Stimulated activated CD4-positive, alpha-beta T cell treated with anti-CD3 and anti-CD28 coated beads, Interleukin-4, amount 100 ng/mL, for 4 hours (primary cell): ENCODE data around the gene PCNX1.
"Not testable (repeated sequence)": the region's sequence is repeated elsewhere in the genome, so short reads cannot be mapped to it uniquely, and the experiment has no call there.

Experiments
- DNase-seq, 2 experiments: peaks; one replicate each; pipeline ENCODE4 v3.0.0-alpha.2; 2020

The PCNX1 gene

DNA sequence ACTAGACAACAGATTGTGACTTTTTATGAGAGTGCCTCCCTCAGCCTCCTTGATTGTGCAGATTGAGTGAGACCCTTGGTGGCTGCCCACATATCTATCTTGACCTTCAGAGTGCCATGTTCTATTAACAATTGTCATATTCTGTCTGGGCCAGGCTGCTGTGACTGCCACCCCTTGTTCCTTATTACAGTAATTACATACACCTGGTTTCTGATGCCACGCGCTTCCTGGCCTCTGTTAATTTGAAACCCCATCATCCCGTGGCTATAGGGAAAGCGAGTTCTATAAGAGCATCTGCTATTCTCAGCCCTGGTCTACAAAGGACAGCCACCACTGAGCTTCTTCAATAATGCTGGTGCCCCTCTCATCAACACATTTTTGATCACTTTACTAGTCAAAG lies 228.7 kb downstream of the PCNX1 start:
- no peak for DNase-seq

DNA sequence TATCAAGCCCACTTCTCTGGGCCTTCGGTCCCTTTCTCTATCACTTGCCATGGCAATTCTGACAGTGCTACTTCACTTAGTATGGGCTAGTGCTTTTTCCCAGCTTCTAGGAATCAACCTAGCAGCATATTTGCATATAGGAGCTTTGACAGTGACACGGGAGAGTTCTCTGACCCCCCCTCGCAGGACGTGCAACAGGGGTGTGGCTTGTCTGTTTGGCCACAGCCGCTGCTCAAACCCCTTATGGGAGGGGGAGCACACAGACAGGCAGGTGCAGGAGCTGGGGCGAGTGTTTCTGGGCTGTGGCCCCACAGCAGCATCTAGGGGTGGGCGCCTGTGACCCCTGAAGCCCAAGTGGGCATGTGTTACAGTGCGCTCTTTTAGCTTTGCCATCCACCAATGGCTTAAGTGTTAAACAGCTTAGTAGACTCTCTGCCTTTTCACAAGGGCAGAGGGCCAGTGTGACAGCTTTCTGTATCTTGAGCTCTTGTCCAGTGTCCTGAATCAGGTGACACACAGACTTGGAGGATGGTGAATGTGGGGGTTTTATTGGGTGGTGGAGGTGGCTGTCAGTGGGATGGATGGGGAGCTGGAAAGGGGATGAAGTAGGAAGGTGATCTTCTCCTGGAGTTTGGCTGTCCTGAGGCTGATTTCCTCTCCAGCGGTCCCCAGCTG lies 229.3 kb downstream of the PCNX1 start:
- no peak for DNase-seq

DNA sequence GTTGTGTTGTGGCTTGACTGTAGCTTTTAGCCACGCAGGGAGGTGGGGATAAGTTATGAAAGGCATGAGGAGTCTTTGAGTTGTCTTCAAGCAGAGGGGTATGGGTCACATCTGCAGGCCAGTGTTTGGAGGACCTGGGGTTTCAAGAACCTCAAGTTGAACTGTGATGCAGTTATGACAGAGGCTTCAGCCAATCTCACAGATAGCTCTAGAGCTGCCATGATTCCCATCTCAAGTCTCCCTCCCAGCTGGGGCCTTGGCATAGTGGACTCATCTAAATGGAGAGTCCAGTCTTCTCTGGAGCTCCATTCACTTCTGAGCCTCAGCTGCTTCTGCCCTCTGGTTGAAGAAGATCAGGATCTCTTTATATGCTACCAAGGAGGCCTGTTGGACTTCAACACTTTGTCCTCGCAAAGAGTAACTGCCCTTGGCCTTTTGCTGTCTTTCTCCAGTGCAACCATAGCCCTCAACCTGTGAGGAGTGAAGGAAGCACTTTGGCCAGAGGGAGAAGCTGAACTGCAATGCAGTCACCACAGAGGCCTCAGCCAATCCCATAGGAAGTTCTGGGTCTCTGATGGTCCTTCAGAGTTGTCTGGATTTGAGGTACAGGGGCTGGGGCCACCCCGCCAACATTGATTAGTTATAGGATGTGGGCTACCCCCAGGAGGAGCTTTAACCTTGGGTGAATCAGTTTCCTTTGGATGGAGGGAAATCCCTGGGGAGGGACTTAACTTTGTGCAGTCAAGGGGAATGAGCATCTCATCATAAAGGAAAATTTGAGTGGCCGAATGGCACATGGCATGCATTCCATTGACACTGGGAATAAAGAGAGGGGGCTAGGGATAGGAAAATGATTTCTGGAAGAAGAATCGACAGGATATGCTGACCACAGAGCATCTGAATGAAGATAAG lies 230.5 kb downstream of the PCNX1 start:
- DNase-seq: no peak

DNA sequence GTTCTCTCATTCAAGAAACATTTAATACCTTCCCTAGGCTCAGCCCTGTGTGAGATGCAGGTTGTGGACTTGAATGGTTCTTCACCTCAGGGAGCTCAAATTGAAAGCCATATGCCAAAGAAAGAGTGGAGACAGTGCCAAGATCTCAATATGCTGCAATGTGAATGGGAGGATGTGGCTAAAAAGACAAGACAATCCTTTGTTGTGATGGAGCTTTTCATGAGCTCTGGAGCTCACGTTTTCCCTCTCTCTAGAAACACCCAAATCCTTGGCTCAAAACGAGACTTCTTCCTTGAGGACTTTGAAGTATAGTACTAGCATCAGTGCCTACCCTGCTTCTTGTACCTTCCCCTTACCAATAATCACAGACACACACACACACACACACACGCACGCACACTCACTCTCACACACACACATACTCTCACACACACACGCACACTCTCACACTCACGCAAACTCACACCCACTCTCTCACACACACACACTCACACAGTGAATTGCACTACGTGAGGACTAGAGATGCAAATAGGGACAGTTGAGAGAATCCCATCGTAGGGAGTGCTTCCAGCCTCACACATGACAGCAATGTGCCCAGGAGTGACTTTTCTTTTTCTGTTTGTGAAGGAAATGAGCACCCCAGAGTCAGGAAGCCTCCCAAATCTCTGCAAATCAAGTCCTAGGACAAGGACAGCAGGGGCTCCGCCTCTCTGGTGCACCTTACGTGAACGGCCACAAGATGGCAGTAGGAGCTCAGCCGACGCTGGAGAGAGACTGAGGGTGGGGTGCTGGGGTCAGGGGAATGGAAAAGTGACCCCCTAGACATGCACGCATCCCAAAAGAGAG lies 231.4 kb downstream of the PCNX1 start:
- peak; percentile 39 to 58 for DNase-seq

DNA sequence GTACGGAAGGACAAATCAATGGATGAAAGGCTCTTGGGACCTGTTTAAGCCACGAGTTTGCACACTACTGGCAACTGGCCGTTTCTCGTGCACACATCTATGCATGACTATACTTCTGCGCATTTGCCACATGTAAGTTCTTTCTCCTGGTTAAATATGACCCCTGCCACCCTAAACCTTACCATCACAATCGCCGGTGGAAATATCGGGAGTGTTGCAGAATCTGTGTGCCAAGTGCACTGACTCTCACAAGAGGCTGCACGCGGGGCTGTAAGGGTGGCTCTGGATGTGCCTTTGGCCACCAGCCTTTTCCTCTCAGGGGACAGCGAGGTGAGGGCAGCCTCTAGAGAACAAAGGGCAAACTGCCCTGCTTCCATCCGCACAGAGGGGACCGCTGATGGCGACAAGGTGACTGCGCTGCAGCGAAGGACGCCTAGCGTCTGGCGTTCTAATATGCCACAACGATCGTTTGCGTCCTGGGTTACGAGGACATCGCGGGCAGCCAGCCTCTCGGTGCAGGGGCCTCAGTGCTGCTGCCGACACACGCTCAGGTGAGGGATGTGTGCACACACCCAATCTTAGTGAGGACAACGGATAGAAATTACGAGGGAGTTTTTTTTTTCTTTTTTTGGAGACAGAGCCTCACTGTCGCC lies 232.2 kb downstream of the PCNX1 start:
- DNase-seq: no peak

DNA sequence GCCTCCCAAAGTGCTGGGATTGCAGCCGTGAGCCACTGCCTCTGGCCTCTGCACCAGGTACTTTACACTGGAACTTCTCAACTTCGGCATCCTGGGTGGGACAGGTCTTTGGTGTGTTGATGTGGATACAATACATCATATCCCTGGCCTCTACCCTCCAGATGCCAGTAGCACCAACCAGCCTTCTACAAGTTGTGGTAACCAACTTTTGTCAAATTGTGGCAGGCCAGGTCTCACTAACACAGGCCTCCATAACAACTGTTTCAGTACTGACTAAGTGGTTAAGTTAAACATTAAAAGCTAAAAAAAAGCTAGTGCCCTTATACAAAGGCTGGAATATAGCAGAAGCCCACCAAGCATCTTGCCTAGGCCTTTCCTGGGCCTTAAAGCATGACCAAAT lies 232.9 kb downstream of the PCNX1 start:
- DNase-seq: no peak

DNA sequence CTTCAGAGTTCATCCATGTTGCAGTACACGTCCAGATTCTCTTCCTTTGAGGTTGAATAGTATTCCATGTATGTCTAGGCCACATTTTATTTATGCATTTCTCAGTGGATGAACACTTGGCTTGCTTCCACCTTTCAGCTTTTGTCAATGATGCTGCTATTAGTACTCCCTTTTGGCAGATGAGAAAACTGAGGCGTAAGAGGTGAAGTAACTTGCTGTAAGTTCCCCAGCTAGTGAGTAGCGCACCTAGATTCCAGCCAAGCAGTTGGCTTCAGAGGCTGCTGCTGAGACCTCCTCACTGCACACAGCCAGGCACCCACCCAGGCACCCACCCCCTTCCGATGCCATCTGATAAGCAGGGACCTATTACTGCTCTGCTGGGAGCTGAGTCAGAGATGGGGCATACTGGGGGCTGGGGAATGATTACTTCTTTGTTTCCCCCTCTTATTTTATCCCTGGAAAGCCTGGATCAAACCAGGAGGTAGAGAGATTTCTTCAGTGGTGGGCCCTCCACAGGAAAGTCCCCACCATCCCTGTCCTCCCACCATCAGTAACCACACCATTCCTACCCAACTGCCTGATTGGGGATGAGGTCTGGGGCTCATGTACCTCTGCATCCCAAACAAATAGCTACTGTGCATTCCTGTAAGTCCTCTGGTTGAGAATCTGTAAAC lies 234.6 kb downstream of the PCNX1 start:
- DNase-seq: no peak

DNA sequence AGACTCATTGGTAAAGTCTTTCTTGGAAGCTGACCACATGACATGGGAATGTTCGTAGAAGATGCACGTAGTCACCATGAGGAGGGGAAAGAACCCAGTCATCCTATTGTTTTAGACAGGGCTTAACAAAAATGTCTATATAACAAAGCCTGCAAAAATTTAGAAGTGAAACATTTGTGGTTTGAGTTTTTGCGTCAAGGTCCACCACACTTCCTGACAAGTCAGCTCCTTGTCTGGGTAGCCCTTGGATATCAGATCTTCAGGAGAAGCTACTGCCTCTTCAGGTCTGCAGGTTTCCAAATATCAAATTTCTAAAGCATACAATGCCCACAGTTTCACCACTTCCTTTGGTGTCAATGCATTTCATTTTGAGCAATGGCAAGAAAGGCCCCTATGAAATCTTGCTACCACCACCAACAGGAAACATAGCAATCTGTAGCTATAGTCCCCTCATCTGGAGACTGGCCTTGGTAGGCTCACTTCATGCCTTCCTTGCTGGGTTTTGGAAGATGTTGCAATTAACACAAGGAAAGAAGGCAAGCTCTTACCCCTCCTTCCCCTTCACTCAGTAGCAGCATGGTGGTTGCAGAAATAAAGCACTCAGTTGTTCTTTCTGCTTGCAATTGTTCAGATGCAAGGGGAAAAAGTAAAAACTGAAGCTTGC lies 235.2 kb downstream of the PCNX1 start:
- DNase-seq: no peak

DNA sequence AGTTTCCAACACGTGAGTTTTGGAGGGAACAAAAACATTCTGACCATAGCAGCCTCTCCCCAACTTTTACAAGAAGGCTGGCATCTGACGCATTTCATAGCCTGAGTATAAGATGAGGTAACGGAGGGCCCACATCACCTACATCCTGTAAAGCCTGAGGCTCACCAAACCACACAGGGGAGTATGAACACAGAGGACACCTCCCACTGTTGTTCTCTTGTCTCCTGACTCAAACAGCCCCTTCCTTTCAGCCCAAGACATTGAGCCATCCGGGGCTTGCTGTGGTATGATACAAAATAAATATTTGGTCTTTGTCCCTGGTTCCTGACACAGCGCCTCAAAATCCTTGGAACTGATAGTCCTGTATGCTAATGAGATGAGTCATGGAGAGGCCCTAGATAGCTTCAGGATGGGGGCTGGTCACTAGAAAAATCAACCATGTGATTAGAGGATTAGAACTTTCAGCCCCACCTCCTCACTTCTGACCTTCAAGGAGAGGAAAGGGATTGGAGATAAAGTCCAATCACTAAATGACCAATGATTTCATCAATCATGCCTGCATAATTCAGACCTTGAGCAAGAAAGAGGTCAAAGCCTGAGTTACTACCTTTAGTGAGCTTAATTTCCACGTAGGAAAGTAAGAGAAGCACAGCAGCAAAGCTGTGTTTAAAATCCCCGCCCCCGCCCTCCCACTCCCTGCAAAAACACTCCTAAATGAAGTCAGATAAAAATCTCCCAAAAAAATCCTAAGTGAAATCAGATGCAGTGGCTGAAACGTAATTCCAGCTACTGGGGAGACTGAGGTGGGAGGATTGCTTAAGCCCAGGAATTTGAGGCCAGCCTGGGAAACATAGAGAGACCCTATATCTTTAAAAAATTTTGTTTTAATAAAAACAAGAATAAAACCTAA lies 236.4 kb downstream of the PCNX1 start:
- no peak for DNase-seq

DNA sequence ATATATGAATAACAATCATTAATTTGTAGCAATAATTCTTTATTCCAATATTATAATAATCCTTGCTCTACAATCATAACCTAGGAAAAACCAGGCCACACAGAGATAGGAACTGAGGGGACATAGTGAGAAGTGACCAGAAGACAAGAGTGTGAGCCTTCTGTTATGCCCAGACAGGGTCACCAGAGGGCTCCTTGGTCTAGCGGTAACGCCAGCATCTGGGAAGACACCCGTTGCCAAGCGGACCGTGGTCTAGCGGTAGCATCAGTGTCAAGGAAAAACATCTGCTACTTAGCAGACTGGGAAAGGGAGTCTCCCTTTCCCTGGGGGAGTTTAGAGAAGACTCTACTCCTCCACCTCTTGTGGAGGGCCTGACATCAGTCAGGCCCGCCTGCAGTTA lies 240.1 kb downstream of the PCNX1 start:
- DNase-seq: not testable (repeated sequence)

DNA sequence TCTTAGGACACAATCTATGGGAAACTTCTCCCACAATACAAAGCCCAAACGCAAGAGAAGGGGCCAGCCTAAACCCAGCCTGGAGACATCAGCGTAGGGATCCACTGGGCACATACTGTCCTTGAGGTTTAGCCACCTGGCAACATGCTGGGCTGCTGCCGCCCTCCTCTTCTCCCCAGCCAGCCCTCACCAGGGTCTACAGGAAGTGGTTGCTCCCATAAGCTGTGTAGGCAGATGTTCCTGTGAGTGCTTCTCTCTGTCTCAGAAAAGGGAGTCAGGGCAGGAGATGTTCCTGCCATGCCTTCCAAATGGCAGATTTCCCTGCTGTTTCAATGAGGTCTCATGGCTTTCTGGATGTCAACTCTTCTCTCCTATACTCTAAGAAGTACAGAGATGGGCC lies 241.4 kb downstream of the PCNX1 start:
- DNase-seq: no peak

DNA sequence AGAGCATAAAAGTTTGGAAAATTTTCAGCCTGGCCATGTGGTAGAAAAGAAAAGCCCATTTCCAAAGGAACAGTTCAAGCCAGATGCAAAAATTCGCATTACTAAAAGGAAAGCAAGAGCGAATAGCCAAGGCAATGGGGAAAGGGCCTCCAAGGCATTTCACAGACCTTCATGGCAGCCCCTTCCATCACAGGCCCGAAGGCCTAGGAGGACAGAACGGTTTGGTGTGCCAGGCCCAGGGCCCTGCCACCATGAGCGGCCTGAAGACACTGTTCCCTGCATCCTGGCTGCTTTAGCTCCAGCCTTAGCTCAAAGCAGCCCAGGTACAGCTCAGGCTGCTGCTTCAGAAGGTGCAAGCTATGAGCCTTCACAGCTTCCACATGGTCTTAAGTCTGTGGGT lies 243.5 kb downstream of the PCNX1 start:
- no peak for DNase-seq

DNA sequence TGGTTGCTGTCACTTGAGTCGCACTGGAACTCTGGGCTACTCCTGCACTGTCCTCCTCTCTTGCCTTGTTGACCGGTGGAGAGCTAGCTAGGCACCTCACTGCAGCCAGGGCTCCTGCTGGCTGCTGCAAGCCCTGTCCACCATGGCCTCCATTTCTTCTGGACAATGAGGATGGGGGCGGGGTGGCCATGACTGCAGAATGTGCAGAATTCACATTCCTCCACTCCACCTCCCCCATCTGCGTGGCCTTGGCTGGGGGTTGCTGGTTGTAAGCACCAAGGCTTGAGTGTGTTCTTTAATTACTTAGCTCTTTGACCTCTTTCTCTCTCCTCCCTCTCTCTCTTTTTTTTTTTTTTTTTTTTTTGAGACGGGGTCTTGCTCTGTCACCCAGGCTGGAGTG lies 248.5 kb downstream of the PCNX1 start:
- DNase-seq: no peak

DNA sequence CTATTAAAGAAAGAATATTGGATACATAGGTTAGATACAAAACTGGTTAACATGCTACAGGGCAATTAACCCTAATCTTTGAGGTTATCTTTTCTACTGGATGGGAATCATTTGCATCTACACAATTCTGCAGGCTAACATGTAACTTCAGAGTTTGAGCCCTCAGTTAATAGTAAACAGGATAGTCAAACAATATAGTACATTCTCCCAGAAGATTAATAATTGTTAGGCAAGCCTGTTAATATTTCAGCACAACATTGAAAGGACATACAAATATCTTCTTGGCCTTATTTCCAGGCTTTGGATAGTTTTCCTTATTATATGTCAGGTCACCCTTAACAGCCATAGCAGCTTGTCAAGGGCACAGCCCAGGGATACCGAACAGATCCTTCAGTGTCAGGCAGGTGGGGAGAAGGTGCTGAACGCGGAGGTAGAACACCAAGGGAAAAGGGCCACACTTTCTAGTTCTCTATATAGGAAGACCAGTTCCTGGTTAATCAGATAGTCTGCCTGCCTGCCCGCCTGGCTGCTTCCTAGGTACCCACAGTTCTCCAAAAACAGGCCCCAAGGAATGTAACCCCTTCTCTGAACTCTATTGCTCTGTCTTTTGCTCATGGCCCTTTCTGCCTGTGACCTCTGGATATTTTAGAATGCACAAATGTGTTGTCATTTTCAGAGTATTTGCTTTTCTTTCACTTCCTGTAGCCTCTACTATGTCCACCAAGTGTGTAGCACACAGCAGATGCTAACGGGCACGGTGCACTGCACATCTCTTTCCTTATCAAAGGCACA lies 256.0 kb downstream of the PCNX1 start:
- DNase-seq: no peak

DNA sequence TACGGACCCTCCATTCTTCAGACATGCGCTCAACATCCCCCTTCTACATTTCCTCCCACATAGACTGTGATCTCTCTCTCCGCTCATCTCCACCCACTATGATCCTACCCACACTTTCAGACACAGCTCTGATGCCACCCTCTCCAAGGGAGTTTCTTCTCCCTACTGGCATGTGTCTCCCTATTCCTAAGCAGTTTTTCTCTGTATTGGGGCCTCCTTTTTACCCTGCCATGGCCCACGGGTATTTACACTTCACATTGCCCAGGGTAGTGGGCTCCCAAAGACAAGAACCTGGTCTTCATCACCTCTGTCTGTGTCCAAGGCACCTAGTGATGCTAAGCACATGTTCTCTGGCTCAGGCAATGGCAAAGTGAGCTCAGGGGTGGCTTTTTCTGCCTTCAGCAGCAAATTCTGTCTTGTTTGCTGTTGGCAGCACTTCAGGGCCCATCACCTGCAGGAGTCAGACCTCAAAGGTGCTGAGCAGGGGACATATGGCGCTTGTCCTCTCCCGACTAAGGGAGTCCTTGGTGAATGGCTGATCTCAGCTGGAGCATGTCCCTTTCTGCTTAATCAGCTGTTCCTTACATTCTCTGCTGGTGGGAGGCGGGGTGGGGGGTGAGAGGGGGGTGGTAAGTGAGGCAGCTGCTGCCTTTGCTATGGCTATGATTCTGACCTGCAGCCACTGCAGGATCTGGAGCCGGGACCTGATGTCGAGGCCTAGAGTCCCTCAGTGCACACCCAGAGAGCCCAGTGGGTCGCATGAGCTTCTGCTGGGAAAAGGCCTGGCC lies 256.8 kb downstream of the PCNX1 start:
- no peak for DNase-seq
